DMS153 (cell line): ENCODE results near the gene POU2AF2.
"Not testable (repeated sequence)": the region's sequence is repeated elsewhere in the genome, so short reads cannot be mapped to it uniquely, and the experiment has no call there.

Experiments
- DNase-seq: peaks from one replicate; lab custom pipeline; 2025; lab: John Stamatoyannopoulos, UW

POU2AF2 gene

DNA sequence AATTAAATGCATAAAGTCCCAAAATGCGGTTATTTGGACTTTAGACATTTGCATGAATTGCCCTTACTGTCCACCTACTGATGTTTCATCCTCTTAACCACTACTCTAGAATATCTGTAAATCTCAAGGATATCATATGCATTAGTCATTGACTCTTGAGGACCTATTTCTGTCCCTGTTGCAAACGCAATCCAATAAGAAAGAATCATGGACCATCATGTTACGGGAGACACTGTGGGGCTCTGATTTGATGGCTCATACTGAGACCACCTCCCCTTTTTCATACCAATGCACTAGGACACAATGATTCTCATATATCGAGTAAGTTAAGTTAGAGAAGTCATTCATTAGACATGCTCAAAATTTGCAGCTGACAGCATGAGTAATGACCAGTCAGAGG, 14.4 kb downstream of the POU2AF2 start:
- no peak for DNase-seq

DNA sequence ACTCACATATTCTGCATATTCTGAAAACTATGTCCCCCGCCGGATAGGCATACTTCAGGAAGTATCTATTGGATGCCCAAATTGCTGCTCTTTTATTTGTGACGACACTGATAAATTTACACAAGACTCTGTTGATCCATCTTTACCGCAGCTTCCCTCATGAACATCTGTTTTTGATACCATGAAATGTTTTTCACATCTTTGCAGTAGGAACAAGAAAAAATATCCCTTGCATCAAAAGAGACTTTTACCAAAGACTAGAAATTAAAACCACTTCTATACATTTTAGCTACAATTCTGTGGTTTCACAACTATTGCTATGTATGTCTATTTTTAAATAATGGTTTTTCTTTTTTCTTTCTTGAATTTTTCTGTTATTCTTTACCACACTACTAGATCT, 15.3 kb downstream of the POU2AF2 start:
- DNase-seq = no peak

DNA sequence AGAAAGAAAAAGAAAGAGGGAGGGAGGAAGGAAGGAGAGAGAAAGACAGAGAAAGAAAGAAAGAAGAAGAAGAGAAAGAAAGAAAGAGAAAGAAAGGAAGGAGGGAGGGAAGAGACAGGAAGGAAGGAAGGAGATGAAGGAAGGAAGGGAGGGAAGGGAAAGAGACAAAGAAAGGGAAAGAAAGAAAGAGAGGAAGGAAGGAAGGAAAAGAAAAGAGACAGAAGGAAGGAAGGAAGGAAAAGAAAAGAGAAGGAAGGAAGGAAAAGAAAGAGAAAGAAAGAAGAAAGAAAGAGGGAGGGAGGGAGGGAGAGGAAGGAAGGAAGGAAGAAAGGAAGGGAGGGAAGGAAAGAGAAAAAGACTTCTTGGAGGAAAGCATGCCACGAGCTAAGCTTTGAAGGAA, 19.1 kb downstream of the POU2AF2 start:
- DNase-seq = no peak

DNA sequence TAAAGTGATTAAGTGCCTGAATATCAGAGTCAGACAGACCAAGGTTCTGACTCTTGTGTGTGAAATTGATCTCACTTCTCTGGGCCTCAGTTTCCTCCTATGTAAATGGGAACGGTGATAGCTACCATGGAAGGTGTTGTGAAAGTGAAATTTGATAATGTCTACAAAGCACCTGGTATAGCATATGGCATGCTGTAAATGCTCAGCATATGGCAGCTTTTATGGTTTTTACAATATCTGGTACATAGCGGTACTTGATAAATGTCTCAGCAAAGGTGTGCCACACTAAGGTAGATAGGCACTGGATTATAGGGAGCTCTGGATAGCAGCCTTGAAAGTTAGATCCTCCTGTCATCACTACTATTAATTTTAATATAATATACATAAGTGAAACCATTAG, 19.9 kb downstream of the POU2AF2 start:
- no peak for DNase-seq

DNA sequence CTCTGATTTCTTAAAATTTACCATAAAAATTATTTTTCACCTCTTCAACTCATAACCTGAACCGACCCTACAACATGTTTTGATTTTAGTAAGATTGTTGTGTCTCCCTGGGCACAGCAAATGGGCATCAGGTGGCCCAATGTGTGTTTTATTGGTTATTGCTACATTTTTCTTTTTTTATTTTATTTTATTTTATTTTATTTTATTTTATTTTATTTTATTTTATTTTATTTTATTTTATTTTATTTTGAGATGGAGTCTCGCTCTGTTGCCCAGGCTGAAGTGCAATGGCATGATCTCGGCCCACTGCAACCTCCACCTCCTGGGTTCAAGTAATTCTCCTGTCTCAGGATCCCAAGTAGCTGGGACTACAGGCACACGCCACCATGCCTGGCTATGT, 22.8 kb downstream of the POU2AF2 start:
- not testable (repeated sequence) for DNase-seq

DNA sequence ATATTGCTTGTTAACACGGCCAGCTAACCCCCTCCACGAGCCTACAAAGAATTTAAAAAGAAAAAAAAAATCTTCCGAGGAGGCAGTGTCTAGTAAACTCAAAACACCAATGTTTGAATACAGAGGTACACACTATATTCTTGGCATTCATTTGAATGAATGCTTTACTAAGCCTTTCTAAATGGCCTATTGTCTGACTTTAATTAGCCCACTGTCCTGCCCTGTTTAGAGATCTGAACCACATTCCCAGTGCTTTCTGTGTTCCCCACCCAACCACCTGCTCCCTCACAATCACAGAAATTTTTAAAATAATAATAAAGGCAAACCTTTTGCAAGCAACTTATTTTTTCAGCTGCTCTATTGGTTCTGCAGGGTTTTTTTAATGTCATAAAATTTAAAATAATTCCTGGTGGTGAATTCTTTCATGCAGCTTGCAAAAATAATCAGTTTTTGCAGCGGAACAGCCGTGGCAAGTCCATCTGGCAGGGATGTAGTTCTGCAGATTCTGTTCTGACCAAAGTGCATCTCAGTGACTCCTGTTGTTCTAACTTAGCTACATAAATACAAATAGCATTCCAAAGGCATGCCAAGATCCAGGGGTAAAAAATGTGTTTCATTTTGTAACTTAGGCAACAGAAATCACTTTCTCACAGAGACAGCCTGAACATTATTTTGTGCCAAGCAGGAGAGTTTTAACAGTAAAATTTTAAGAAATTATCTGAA, 23.8 kb downstream of the POU2AF2 start:
- no peak for DNase-seq

DNA sequence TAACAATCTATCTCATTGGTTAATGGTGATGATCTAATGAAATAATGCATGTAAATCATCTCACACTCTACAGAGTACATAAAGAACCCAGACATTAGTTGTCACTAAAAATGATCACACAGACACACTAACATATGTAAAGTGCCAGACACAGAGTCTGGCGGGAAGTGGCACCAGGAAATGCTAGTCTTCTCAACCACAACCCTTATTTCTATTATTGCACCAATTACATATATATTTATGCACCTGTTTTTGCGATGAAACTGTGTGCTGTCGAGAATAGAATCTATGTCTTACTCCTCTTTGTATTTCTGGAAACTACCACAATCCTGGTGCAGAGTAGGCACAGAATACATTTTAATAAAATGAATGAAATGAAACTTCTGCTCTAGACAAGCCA, 26.9 kb downstream of the POU2AF2 start:
- no peak for DNase-seq

DNA sequence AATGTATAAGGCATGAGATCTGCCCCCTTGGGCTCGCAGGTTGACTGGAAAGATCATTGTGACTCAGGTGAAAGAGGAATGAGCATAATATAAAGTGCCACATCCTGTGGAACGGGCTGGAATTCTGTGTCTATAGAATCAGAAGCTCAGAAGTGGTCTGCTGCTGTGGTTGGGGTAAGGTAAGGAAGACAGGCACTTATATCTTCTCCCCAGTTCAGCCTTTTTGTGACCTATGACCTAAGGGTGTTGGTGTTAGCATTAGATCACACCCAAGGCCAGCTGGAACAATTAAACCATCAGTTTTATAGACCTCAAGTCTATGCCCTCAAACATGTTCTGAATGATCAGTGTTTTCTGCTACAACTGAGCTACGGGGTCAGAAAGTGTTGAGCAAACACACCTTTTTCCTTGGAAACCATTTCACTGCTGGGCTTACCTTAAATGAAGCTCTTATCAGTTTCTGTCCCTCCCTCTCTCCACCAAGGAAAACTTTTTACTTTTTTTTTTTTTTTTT, 37.1 kb downstream of the POU2AF2 start:
- no peak for DNase-seq

DNA sequence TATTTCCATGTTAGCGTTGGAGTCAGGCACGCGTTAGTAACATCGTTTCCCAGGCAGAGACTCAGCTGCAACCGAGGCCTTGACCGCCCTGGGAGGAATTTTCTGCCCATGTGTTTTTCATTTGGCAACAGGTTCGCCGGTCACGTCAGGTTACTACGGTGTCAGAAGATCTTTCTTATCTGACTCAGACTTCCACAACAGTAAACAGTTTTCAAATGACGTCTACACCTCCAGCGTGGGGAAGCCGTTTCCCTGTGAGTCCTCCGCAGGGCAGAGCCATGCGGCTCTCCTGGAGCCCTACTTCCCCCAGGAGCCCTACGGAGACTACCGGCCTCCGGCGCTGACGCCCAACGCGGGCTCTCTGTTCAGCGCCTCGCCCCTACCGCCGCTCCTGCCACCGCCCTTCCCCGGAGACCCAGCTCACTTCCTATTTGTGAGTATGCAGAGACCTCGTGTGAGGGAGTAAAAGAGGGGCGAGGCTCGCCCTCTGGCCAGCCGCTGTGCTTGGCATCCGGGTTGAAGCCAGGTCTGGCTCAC, 38.5 kb downstream of the POU2AF2 start:
- DNase-seq = no peak

DNA sequence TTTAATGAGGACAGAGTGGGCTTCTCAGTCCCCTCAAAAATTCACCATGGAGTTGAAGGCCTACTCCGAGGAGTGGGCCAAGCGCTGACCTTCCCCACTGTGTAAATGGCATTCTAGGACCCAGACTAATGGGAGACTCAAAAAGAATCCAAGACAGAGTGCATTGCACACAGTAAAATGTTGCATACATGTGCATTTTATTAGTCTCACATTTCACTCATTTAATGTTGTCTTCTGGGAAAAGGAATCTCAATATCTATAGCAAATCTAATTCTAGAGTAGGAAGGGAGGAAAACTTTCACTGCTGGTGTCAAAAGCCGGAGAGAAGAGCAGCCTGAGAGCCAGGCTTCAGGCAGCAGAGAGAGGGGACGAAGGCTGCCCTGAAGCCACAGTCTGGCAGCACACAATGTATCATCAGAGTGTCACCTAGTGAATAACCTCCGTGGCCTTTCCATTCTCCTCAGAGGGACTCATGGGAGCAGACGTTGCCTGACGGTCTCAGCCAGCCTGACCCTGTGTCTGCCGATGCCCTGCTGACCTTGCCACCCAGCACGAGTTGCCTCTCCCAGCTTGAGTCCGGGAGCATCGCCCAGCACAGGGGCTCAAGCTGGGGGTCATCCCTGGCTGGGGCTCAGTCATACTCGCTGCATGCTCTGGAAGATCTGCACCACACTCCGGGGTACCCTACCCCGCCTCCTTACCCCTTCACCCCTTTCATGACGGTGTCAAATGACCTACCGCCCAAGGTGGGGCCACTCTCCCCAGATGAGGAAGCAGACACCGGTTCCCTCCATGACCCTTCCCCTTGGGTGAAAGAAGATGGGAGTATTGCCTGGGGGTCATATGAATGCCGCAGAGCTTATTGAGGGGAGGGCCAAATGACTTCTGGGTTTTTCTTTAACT, 39.9 kb downstream of the POU2AF2 start:
- no peak for DNase-seq

DNA sequence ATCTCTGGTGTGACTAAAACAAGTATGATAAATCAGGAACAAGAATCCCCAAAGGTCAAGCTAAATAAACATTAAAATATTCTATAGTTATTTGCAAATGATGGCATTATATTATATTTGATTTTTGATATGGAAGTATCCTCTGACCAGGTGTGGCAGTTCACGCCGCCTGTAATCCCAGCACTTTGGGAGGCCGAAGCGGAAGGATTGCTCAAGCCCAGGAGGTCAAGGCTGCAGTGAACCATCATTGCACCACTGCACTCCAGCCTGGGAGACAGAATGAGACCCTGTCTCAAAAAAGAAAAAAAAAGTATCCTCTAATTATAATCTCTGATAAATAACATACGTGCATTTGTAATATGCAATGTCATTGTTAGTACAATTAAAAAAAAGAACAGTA, 46.2 kb downstream of the POU2AF2 start:
- DNase-seq = no peak

DNA sequence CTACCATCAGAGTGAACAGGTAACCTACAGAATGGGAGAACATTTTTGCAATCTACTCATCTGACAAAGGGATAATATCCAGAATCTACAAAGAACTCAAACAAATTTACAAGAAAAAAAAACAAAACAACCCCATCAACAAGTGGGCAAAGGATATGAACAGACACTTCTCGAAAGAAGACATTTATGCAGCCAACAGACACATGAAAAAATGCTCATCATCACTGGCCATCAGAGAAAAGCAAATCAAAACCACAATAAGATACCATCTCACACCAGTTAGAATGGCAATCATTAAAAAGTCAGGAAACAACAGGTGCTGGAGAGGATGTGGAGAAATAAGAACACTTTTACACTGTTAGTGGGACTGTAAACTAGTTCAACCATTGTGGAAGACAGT, 46.9 kb downstream of the POU2AF2 start:
- DNase-seq = not testable (repeated sequence)

DNA sequence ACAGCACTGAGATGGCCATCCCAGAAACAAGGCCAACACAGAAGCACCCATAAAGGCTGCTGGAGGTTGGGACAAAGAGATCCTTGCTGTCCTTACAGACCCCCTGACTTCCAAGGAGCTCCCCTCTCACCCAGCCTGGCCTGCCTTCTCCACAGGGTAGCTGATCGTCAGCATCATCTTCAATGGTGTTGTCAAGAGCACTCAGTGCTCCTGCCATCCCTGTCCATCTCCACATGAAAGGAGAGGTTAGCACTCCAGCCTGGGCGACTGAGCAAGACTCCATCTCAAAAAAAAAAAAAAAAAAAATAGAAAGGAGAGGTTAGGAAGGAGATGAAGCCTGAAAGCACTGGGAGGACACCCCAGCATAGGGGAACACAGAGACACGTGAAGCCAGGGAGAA, 50.7 kb downstream of the POU2AF2 start:
- DNase-seq = no peak

DNA sequence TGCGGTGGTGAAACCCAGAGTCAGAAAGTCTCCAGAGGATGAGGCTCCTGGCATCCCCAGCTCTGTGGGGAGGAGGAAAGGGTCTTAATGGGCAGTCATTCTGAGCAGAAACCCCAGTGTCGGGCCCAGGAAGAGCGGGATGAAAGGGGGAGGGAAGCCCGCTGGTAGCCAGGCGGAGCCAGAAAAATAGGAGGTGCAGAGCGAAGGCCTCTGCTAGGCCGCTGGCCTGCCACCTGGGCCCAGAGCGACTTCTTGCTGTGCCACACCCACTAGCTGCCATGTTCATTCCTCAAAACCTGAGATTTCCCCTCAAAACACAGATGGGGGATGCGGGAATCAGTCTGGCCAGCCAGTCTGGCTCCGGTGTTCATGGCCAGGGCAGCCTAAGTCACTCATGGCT, 52.2 kb downstream of the POU2AF2 start:
- no peak for DNase-seq

DNA sequence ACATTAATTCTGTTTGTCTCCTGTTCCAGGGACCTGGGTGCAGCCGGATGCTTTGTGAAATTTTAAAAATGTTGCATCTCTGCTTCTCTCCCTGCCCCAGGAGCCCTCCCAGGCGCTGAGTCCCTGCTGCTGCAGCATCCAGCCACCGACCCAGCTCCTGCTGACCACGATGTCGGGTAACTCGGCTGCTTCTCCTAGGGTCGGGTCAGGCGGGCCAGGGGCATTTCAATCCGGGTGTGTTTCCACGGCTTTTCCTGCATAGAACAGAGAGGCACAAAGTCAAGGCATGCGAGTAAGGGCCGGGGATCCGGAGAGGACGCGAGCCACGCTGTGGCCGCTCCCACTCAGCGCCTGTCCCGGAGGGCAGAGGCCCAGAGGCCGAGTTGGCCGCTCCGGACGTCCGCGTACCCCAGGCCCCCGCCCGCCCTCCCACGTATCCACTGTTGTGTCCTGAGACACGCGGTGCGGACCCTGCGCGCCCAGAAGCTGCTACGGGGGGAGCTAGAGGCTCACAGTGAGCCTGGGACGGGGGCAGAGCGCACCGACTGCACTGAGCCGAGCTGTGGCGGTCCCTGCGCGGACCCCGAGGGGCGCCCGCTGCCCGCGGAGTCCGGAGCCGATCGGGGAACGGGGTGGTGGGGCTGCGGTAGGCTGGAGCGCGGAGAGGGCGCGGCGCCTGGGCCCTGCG, 53.0 kb downstream of the POU2AF2 start, which contains the start of gene POU2AF3:
TSS of gene POU2AF3 (plus strand) at position 134 of the 688 bp plus-strand sequence. CDS start at position 170, 36 bp downstream.
- DNase-seq = no peak

DNA sequence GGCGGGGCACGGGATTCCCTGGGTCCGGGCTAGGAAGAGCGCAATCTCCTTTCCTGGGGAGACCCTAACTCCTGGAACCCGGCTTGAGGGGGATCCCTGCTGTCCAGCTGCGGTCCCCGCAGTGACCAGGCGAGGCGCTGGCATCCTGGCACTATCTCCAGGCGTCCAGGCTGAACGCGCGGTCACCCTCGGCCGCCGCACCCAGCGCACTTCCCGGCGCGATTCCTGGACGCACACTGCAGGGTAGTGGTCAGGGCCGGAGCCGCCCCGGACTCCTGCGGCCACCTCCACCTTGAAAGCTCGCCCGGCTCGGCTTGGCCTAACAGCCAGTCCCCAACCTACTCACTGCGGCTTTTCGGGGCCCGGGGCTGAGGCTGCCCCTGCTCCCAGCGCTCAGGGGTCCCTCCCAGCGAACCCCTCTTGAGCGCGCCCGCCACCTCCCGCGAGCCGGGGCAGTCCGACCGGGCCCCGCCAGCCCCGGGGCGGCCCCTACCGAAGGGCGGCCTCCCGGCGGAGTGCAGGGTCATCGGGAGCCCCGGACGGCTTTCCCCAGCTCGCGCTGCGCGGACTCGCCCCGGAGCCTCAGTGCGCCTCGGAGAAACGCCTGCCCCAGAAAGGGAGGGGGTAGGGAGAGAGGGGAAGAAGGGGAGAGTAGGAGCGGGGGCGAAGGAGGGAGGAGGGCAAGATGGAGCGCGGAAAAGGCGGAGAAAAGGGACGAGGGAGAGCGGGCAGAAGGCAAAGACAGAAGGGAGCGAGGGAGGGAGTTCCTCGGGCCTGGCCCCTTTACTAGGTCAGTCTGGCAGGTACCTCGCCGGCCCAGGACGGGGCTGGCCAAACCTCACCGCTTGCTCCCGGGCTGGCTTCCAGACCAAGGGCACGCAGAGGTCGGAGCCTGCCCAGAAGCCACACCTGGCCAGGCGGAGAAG, 53.8 kb downstream of the POU2AF2 start:
- DNase-seq = no peak

DNA sequence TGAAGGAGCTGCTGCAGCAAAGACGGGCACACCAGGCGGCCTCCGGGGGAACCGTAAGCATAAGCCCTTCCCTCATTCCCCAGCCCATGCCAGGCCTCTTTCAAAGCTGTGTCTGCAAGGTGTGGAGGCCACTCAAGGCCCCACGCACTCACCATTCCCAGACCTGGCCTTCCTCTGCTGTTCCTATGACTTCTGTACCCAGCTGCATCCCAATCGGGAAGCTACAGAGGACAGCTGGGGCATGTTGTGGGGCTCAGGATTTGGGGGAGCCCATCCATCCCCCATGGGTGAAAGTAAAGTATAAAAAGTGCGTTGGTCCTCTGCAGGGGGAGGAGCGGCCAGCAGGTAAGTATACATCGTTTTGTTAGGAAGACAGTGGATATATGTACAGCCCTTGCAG, 55.0 kb downstream of the POU2AF2 start:
- DNase-seq = no peak

DNA sequence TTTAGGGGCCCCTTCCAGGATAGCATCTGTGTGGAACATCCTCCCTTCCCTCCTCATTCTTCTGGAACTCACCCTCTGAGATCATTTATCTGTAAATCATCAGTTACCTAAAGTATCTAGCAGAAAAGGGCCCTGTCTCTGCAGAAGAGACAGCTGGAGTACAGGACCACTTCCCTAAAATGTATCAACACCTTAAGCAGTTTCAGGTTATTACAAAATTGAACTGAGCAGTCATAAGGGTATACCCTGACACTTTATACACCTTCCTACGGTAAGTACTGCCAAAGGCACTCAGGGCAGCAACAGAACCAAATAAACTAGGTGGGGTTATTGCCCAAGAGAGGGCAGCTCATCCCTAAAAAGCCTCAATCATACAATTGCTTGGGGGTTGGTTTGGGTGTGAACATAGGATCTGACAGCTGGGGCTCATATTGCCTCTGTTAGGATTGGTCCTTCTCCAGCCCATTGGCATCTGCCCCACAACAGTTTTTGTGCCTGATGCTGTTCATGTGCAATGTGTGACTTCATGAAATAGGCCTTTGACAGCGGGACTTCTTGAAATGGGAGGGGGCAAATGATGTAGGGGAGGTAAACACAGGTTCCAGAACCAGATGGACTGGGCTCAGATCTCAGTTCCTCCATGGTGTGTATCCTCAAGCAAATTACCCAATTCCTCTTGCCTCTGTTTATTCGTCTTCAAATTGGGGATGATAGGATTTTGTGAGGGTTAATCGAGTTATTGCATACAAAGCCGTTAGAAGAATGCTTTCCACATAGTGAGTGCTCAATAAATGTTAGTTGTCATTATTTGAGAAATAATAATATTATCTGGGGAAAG, 55.7 kb downstream of the POU2AF2 start:
- peak; percentile 29 for DNase-seq

DNA sequence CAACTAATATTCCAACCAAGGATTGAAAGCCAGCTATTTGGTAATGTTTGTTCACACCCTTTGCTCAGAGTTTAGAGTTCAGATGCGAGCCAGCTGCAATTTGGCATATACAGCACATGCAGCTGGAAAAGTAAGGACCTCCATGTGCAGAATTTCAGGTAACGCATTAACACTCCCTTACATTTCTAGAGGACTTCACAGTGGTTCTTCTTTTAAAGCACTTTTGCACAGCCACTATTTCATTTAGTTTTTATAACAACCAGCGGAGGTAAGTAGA, 56.3 kb downstream of the POU2AF2 start:
- no peak for DNase-seq

DNA sequence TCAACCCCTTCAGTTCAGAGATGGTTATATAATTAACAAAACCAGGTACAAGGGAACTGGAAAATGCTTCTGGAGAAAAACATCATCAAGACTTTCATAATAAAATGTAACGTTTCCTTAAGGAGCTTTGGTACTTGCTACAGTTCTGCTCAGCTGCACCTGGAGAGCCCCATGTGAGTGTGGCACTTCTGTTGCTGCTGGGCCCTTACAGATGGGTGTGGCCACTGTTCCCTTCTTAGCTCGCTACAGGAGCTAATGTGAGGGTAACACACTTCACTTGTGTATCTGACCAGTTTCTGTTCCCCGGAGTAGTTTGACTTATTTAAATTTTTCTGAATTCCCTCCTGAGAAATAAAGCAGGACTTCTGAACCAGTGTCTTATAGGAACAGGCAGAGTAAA, 56.8 kb downstream of the POU2AF2 start:
- DNase-seq = peak; percentile 42
